CD14-positive monocyte (primary cell): Measurements from ENCODE around the gene TEX48. TPM values are rescaled to one million over a fixed set of nuclear protein-coding genes. Genes with fewer than 3 reads are reported as not detected.

ENCODE experiments used
- DNase-seq, 3 donors: peaks; one replicate each; pipeline ENCODE4 v3.0.0-alpha.2; 2011 to 2022
- H2AFZ ChIP-seq: 2 replicates; pipeline ENCODE4 v1.6.0; 2012; ENCODE audit warnings: mild to moderate bottlenecking, low read depth, low read length, inconsistent platforms; ENCODE audit not compliant: insufficient read depth, poor library complexity, severe bottlenecking
- H3K27ac ChIP-seq, 2 donors: 1 replicate in 1 of 2; 2 replicates in 1 of 2; pipeline ENCODE4 v1.5.1; 2012 to 2013; ENCODE audit warnings: low read length in 2 of 2, control low read depth in 1 of 2, inconsistent platforms in 1 of 2, low read depth in 1 of 2, mild to moderate bottlenecking in 1 of 2
- H3K27me3 ChIP-seq, 2 donors: one replicate each; pipeline versions ENCODE4 v1.6.0 to v1.6.1; 2011 to 2013; ENCODE audit warnings: low read length in 2 of 2; ENCODE audit not compliant: control insufficient read depth in 2 of 2, insufficient read depth in 2 of 2
- H3K36me3 ChIP-seq, 2 donors: replicated peaks in 1 of 2; 1 replicate in 1 of 2; 2 replicates in 1 of 2; pipeline versions ENCODE4 v1.5.1 to v1.6.1; 2012 to 2013; ENCODE audit warnings: low read length in 2 of 2, control low read depth in 1 of 2, inconsistent platforms in 1 of 2, mild to moderate bottlenecking in 1 of 2; ENCODE audit not compliant: insufficient read depth in 2 of 2, control insufficient read depth in 1 of 2
- H3K4me1 ChIP-seq, 2 donors: 1 replicate in 1 of 2; 2 replicates in 1 of 2; pipeline versions ENCODE4 v1.5.1 to v1.6.1; 2012 to 2013; ENCODE audit warnings: low read length in 2 of 2, control low read depth in 1 of 2, inconsistent platforms in 1 of 2, mild to moderate bottlenecking in 1 of 2, moderate library complexity in 1 of 2; ENCODE audit not compliant: insufficient read depth in 2 of 2, control insufficient read depth in 1 of 2
- H3K4me2 ChIP-seq: replicated peaks from 2 replicates; pipeline ENCODE3; 2012; ENCODE audit warnings: low read length, moderate library complexity, mild to moderate bottlenecking; ENCODE audit not compliant: poor library complexity, severe bottlenecking; ENCODE audit errors: extremely low read depth
- H3K4me3 ChIP-seq, 3 experiments: fragments of 200-600 bp in 1 of 3; sonication (generic) in 1 of 3; replicated peaks in 1 of 3; 1 replicate in 2 of 3; 2 replicates in 1 of 3; pipeline ENCODE4 v1.5.1; 2011 to 2013; ENCODE audit warnings: low read length in 3 of 3, mild to moderate bottlenecking in 3 of 3, control low read depth in 2 of 3, low read depth in 2 of 3, inconsistent platforms in 1 of 3, moderate library complexity in 1 of 3
- H3K79me2 ChIP-seq: 2 replicates; pipeline ENCODE4 v1.6.0; 2012; ENCODE audit warnings: mild to moderate bottlenecking, control low read depth, inconsistent platforms, low read length, moderate library complexity; ENCODE audit not compliant: insufficient read depth
- H3K9ac ChIP-seq: 2 replicates; pipeline ENCODE4 v1.6.0; 2017; ENCODE audit warnings: low read length, mild to moderate bottlenecking; ENCODE audit not compliant: insufficient read depth, poor library complexity, severe bottlenecking
- H3K9me3 ChIP-seq, 2 donors: replicated peaks in 1 of 2; 1 replicate in 1 of 2; 2 replicates in 1 of 2; pipeline versions ENCODE4 v1.5.1 to v1.6.1; 2012 to 2013; ENCODE audit warnings: low read length in 2 of 2, control low read depth in 1 of 2; ENCODE audit not compliant: control insufficient read depth in 1 of 2, insufficient read depth in 1 of 2
- H4K20me1 ChIP-seq: 2 replicates; pipeline ENCODE4 v1.6.0; 2012; ENCODE audit warnings: mild to moderate bottlenecking, low read length, control low read depth, moderate library complexity; ENCODE audit not compliant: insufficient read depth
- H3K27ac Mint-ChIP-seq, 7 donors: one replicate each; pipeline ENCODE4 v1.8.0; 2020; ENCODE audit warnings: mild to moderate bottlenecking in 7 of 7, mixed read lengths in 7 of 7, moderate library complexity in 6 of 7, inconsistent platforms in 2 of 7
- H3K27me3 Mint-ChIP-seq, 3 donors: one replicate each; pipeline ENCODE4 v1.8.0; 2021 to 2022; ENCODE audit warnings: low read depth in 3 of 3, mild to moderate bottlenecking in 3 of 3, mixed read lengths in 3 of 3, moderate library complexity in 3 of 3, inconsistent platforms in 1 of 3
- H3K36me3 Mint-ChIP-seq, 2 donors: one replicate each; pipeline ENCODE4 v1.8.0; 2020; ENCODE audit warnings: mixed read lengths in 2 of 2, inconsistent platforms in 1 of 2, mild to moderate bottlenecking in 1 of 2
- H3K4me1 Mint-ChIP-seq: one replicate; pipeline ENCODE4 v1.8.0; 2020; ENCODE audit warnings: mild to moderate bottlenecking, mixed read lengths
- H3K4me3 Mint-ChIP-seq, 2 donors: one replicate each; pipeline ENCODE4 v1.8.0; 2020; ENCODE audit warnings: mild to moderate bottlenecking in 2 of 2, mixed read lengths in 2 of 2, moderate library complexity in 1 of 2
- H3K9me3 Mint-ChIP-seq, 7 donors: one replicate each; pipeline ENCODE4 v1.8.0; 2020 to 2022; ENCODE audit warnings: mixed read lengths in 7 of 7, mild to moderate bottlenecking in 6 of 7, moderate library complexity in 6 of 7, inconsistent platforms in 2 of 7
- WGBS: methylation state at CpG from one replicate; pipeline ENCODE4 v1.1.5; 2013; ENCODE audit warnings: missing lambda C conversion rate; ENCODE audit not compliant: insufficient coverage; 5-methylcytosine and 5-hydroxymethylcytosine counted together
- intact Hi-C, 2 donors: fragments of 100-400 bp; cut with micrococcal nuclease; formaldehyde crosslinking; loops; one replicate each; pipeline versions ENCODE4 v1.15.0 to v1.15.1; 2023
- polyA plus RNA-seq, 3 donors: library from polyadenylated mRNA; depleted of rRNA in 1 of 3; unstranded in 2 of 3; stranded (reverse) in 1 of 3; fragments of 300-500 nt in 2 of 3; fragments of >200 nt in 1 of 3; fragmentation: Illumina TruSeq in 2 of 3; gene quantifications; 1 replicate in 2 of 3; 2 replicates in 1 of 3; pipeline ENCODE4 v1.2.3, GENCODE V29; 2012 to 2021
- TF ChIP-seq, protein P1 (sequence below): fragments of 200-600 bp; IDR thresholded peaks from one replicate; pipeline ENCODE4 v1.8.0; 2022; ENCODE audit warnings: antibody characterized with exemption, mild to moderate bottlenecking

TEX48 gene
- polyA plus RNA-seq, 3 donors = not detected

DNA sequence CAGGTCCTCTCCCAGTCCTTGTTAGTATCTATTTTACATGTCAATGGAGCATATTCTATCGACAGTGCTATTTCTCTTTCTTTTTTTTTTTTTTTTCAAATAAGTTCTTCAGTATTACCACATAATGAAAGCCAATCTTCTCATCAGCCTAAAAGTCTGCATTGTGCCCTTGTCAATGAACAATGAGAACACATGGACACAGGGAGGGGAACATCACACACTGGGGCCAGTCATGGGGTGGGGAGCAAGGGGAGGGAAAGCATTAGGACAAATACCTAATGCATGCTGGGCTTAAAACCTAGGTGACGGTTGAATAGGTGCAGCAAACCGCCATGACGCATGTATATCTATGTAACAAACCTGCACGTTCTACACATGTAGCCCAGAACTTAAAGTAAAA is 47.7 kb upstream of the TEX48 start:
- H3K4me3 Mint-ChIP-seq = no peak overlapping the region

DNA sequence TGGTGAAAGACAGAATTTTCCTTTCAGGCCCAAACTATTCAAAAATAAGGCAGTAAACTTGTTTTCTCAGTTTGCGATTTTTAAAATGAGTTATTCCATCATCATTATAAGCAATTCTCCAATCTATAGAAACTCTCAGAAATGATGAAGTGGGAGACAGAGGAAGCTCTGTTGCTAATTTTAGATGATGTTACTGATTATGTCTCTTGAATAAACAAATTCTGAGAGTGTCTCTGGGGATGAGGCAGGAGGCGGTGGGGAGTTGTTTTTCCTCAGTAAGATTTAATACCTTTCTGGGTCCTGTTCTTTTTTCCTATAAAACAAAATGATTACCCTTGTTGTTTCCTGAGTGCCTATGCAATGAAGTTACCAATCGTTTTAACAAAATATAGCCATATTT is 43.9 kb upstream of the TEX48 start:
- Histone ChIP-seq H3K4me3 (no peak overlapping the region), H3K9ac (no peak overlapping the region), H4K20me1 (no peaks in the 10 kb centered on the region), H3K4me1 (no peaks in the 10 kb centered on the region), H3K9me3 (no peaks in the 10 kb centered on the region), H3K36me3 (no peaks in the 10 kb centered on the region), H3K27me3 (no peaks in the 10 kb centered on the region), H3K4me2 (no peak overlapping the region), H3K79me2 (no peaks in the 10 kb centered on the region), H3K27ac (no peak overlapping the region), H2AFZ (no peak overlapping the region)
- Mint-ChIP-seq H3K4me3 (no peak overlapping the region), H3K27me3 (peaks cover 0 to 10% (median 6%) of the 10 kb centered on the region in 3 donors), H3K27ac (no peak overlapping the region), H3K9me3 (peaks cover 0 to 2% (median 0%) of the 10 kb centered on the region in 7 donors), H3K4me1 (no peaks in the 10 kb centered on the region), H3K36me3 (no peaks in the 10 kb centered on the region)
- intact Hi-C loops = no loop called here
- TF ChIP-seq, protein P1, sequence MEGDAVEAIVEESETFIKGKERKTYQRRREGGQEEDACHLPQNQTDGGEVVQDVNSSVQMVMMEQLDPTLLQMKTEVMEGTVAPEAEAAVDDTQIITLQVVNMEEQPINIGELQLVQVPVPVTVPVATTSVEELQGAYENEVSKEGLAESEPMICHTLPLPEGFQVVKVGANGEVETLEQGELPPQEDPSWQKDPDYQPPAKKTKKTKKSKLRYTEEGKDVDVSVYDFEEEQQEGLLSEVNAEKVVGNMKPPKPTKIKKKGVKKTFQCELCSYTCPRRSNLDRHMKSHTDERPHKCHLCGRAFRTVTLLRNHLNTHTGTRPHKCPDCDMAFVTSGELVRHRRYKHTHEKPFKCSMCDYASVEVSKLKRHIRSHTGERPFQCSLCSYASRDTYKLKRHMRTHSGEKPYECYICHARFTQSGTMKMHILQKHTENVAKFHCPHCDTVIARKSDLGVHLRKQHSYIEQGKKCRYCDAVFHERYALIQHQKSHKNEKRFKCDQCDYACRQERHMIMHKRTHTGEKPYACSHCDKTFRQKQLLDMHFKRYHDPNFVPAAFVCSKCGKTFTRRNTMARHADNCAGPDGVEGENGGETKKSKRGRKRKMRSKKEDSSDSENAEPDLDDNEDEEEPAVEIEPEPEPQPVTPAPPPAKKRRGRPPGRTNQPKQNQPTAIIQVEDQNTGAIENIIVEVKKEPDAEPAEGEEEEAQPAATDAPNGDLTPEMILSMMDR = no peak
- no peak for DNase-seq
- WGBS = 86% methylated on average over 1 of the region's 3 CpGs

More for the DNA sequence above, 47.7 kb upstream of the TEX48 start:
- intact Hi-C loops = loop anchor here in 1 of 2 donors (10.0 kb wide), 2 partner anchors 45 to 185 kb away; partner anchors contain the start of gene TEX48
- Histone ChIP-seq H3K27me3 (no peaks in the 10 kb centered on the region), H3K4me2 (no peak overlapping the region), H4K20me1 (no peaks in the 10 kb centered on the region), H3K4me3 (no peak overlapping the region), H3K79me2 (no peaks in the 10 kb centered on the region), H3K9ac (no peak overlapping the region), H3K4me1 (no peaks in the 10 kb centered on the region), H2AFZ (no peak overlapping the region), H3K9me3 (no peaks in the 10 kb centered on the region), H3K27ac (no peak overlapping the region), H3K36me3 (no peaks in the 10 kb centered on the region)
- no peak for DNase-seq
- Mint-ChIP-seq H3K27me3 (no peaks in the 10 kb centered on the region), H3K36me3 (no peaks in the 10 kb centered on the region), H3K9me3 (peaks cover 0 to 2% (median 0%) of the 10 kb centered on the region in 7 donors), H3K4me1 (no peaks in the 10 kb centered on the region), H3K27ac (no peak overlapping the region)
- TF ChIP-seq, protein P1 = no peak
- 100% methylated on average over 1 of the region's 5 CpGs for WGBS
